ENCODE measurements around the gene RSL1D1. TPM values are rescaled to one million over a fixed set of nuclear protein-coding genes. Genes with fewer than 3 reads are reported as not detected.
"Not testable (repeated sequence)": the region's sequence is repeated elsewhere in the genome, so short reads cannot be mapped to it uniquely, and the experiment has no call there.

RSL1D1 gene
- total RNA-seq, 2 donors from 2014 or later, result 159 to 186 TPM

DNA sequence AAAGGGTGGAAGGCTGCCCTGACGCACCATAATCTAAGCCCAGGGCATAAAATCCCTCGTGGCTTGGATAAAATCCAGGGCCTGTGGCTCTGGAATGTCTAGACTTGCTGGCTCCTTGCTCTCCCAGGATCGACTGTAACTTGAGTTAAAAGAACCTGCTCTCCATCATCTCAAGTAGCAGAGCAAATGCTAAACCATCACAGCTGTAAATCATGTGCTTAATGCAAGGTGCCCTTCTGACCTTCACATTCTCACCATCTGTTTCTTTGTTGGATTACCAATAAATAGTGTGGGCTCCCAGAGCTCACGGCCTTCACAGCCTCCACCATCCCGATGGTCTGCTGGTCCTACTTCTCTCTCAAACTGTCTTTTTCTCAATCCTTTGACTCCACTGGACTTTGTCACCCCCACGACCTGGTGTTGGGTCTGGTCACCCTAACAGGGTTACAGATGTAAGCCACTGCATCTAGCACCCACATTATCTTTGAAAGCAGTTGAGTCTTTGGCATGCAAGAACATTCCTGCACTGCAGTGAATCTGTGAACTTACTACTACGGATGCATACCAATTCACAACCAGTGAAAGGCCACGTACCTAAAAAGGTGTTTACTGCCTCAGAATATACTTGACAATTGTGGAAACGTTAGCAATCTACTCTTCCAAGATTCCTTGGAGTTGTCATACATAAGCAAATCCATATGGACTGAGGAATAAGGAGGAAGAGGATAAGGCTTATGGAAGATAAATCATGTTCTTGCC is 15.3 kb downstream of the RSL1D1 start:
- ATAC-seq (no peak), DNase-seq (no peak)
- Mint-ChIP-seq H3K27ac (no peak overlapping the region), H3K4me3 (peak overlapping the region; percentile 49), H3K36me3 (ENCODE audit: low read depth) (peaks cover 4% of the 10 kb centered on the region), H3K27me3 (no peaks in the 10 kb centered on the region), H3K4me1 (no peaks in the 10 kb centered on the region)
- H3K9me3 ChIP-seq (ENCODE audit: control insufficient read depth, low read length, poor library complexity, severe bottlenecking), result no peaks in the 10 kb centered on the region

DNA sequence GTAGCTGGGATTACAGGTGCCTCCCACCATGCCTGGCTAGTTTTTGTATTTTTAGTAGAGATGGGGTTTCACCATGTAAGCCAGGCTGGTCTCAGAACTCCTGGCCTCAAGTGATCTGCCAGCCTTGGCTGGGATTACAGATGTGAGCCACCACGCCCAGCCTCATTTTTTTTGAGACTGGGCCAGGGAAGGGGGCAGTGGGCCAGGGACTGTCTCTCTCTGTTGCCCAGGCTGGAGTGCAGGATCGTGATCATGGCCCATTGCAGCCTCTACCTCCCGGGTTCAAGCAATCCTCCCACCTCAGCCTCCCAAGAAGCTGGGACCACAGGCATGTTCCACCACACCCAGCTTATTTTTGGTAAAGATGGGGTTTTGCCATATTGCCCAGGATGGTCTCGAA is 16.0 kb downstream of the RSL1D1 start:
- no peaks in the 10 kb centered on the region for H3K9me3 ChIP-seq (ENCODE audit: control insufficient read depth, low read length, poor library complexity, severe bottlenecking)
- no peaks in the 10 kb centered on the region for H3K4me1 Mint-ChIP-seq
- no peaks in the 10 kb centered on the region for H3K27me3 Mint-ChIP-seq
- H3K36me3 Mint-ChIP-seq (ENCODE audit: low read depth), result peaks cover 4% of the 10 kb centered on the region
- DNase-seq (no peak), ATAC-seq (no peak)
- no peak overlapping the region for H3K4me3 Mint-ChIP-seq
- H3K27ac Mint-ChIP-seq, result peak overlapping the region; percentile 39

DNA sequence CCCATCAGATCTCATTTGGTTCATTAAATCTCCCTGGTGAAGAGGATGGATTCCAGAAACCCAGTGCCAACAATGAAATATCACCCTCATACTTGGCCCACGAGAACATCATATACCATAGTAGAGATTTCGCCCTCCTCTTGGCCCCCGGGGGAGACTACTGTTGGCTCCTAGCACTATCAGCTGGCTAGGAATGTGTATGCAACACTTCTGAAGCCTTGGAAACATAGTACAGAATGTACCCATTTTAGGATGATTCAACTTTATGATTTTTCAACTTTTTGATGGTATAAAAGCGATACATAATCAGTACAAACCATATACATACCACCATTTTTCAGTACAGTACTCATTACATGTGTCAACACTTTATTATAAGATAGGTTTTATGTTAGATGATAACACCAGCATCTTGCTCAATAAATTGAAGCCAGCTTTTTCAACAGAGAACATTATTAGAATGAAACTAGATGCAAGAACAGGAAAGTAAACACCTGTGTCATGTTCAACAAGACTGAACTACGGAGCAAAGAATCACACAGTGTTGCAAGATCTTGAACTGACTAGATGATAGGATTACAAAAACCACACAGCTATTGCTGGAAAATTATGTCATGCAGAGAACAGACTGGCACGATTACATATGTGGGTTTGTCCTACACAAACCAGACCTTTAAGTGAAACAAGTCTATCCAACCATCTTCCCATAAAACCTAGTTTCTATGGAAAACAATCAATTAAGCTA is 17.2 kb downstream of the RSL1D1 start:
- Mint-ChIP-seq H3K36me3 (ENCODE audit: low read depth) (no peaks in the 10 kb centered on the region), H3K4me3 (no peak overlapping the region), H3K27me3 (no peaks in the 10 kb centered on the region), H3K27ac (no peak overlapping the region), H3K4me1 (no peaks in the 10 kb centered on the region)
- H3K9me3 ChIP-seq (ENCODE audit: control insufficient read depth, low read length, poor library complexity, severe bottlenecking), result no peaks in the 10 kb centered on the region
- ATAC-seq, result no peak
- no peak for DNase-seq

DNA sequence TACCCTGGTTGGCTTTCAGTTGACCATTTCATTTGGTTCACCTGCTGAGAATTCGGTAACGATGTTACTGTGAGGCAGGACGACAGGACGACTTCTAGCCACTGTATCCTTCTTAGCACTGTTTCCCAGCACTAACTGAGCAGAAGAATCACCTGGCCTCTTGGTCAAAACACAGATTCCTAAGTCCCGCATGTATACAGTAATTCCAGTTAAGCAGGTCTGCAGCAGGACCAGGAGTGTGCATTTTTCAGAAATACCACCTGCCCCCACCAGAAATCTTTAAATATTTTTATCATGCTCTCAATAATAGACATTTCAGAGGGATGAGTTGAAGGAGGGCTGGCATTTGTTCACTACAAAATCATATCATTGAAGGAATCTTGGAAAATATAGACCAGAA is 22.6 kb downstream of the RSL1D1 start:
- no peaks in the 10 kb centered on the region for H3K36me3 Mint-ChIP-seq (ENCODE audit: low read depth)
- DNase-seq, result no peak
- H3K27ac Mint-ChIP-seq, result no peak overlapping the region
- no peaks in the 10 kb centered on the region for H3K4me1 Mint-ChIP-seq
- no peaks in the 10 kb centered on the region for H3K27me3 Mint-ChIP-seq
- ATAC-seq, result no peak
- no peaks in the 10 kb centered on the region for H3K9me3 ChIP-seq (ENCODE audit: control insufficient read depth, low read length, poor library complexity, severe bottlenecking)
- H3K4me3 Mint-ChIP-seq, result no peak overlapping the region

DNA sequence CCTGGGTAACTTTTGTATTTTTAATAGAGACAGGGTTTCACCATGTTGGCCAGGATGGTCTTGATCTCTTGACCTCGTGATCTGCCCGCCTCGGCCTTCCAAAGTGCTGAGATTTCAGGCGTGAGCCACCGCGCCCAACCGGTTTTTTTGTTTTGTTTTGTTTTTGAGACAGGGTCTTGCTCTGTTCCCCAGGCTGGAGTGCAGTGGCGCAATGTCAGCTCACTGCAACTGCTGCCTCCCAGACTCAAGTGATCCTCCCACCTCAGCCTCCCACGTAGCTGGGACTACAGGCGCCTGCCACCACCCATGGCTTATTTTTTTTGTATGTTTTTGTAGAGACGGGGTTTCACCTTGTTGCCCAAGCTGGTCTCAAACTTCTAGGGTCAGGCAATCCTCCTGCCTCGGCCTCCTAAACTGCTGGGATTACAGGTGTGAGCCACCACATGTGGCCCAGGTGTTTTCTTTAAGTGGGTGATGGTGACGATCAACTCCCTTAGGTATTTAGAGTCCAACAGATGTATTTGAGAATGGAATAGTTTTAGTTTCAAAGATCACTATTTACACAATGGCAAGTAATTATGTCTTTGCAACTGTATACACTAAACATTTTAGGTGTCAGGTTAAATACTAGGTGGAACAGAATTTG is 25.7 kb downstream of the RSL1D1 start:
- not testable (repeated sequence) for DNase-seq; H3K27ac Mint-ChIP-seq; H3K4me3 Mint-ChIP-seq; H3K4me1 Mint-ChIP-seq; ATAC-seq; H3K27me3 Mint-ChIP-seq; H3K9me3 ChIP-seq (ENCODE audit: control insufficient read depth, low read length, poor library complexity, severe bottlenecking); H3K36me3 Mint-ChIP-seq (ENCODE audit: low read depth)

DNA sequence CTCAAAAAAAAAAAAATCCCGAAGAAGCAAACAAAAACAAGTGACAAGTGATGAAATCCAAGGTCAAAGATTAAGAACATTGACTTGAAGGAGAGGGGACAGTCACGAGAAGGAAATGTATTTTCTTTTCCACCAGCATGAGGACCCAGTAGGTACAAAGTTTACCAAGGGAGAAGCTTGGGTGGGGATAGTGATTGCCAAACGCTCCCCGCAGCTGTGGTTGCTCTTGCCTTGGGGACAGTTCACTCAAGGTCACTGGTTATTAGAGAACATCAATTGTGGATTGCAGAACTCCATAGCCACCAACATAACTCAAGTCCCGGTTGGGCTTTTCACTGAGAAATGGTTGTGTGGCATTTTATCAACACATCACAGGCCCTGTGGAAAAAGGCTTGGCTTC is 27.0 kb downstream of the RSL1D1 start:
- H3K4me1 Mint-ChIP-seq, result no peaks in the 10 kb centered on the region
- no peak for ATAC-seq
- no peaks in the 10 kb centered on the region for H3K27me3 Mint-ChIP-seq
- H3K9me3 ChIP-seq (ENCODE audit: control insufficient read depth, low read length, poor library complexity, severe bottlenecking), result no peaks in the 10 kb centered on the region
- peaks cover 2% of the 10 kb centered on the region for H3K36me3 Mint-ChIP-seq (ENCODE audit: low read depth)
- DNase-seq, result no peak
- no peak overlapping the region for H3K27ac Mint-ChIP-seq
- H3K4me3 Mint-ChIP-seq, result no peak overlapping the region

DNA sequence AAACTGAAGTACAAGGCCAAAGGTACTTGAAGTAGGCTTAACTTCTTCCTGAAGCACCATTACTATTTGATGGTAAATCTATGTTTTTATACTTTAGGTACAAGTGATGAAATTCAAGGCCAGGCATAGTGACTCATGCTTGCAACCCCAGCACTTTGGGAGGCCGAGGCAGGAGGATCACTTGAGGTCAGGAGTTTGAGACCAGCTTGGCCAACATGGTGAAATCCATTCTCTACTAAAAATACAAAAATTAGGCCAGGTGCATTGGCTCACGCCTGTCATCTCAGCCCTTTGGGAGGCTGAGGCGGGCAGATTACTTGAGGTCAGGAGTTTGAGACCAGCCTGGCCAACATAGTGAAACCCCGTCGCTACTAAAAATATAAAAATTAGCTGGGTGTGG is 27.7 kb downstream of the RSL1D1 start:
- not testable (repeated sequence) for DNase-seq; H3K27ac Mint-ChIP-seq; ATAC-seq; H3K4me1 Mint-ChIP-seq; H3K36me3 Mint-ChIP-seq (ENCODE audit: low read depth); H3K9me3 ChIP-seq (ENCODE audit: control insufficient read depth, low read length, poor library complexity, severe bottlenecking); H3K4me3 Mint-ChIP-seq; H3K27me3 Mint-ChIP-seq

DNA sequence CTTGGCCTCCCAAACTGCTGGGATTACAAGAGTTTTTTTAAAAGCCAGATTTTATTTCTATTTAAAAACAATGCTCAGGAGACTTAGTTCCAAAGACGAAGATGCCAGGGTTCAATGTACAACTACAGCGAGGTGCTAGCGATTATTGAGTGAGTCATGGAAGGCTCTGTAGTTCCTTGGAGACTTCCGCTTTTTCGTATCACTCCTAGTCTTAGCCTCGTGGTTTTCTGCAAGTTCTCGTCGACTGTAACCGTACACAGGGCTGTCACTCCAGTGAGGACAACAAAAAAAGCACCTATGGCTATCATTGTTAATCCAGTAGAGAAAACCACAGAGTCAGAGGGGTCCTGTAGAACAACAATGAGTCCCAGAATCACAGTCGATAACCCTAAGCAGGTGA is 31.5 kb downstream of the RSL1D1 start:
- Mint-ChIP-seq H3K27ac (no peak overlapping the region), H3K27me3 (no peaks in the 10 kb centered on the region), H3K4me3 (no peak overlapping the region), H3K36me3 (ENCODE audit: low read depth) (peaks cover 2% of the 10 kb centered on the region), H3K4me1 (no peaks in the 10 kb centered on the region)
- no peaks in the 10 kb centered on the region for H3K9me3 ChIP-seq (ENCODE audit: control insufficient read depth, low read length, poor library complexity, severe bottlenecking)
- DNase-seq, result no peak
- no peak for ATAC-seq

DNA sequence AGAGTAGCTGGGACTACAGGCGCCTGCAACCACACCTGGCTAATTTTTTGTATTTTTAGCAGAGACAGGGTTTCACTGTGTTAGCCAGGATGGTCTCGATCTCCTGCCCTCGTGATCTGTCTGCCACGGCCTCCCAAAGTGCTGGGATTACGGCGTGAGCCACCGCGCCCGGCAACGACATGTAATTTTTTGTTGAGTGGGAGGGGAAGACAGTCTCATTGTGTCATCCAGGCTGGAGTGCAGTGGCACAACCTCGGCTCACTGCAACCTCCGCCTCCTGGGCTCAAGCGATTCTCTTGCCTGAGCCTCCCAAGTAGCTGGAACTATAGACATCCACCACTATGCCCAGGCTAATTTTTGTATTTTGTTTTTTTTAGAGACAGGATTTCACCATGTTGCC is 32.4 kb downstream of the RSL1D1 start:
- not testable (repeated sequence) for H3K27ac Mint-ChIP-seq; H3K4me3 Mint-ChIP-seq; H3K27me3 Mint-ChIP-seq; ATAC-seq; H3K36me3 Mint-ChIP-seq (ENCODE audit: low read depth); DNase-seq; H3K4me1 Mint-ChIP-seq; H3K9me3 ChIP-seq (ENCODE audit: control insufficient read depth, low read length, poor library complexity, severe bottlenecking)

DNA sequence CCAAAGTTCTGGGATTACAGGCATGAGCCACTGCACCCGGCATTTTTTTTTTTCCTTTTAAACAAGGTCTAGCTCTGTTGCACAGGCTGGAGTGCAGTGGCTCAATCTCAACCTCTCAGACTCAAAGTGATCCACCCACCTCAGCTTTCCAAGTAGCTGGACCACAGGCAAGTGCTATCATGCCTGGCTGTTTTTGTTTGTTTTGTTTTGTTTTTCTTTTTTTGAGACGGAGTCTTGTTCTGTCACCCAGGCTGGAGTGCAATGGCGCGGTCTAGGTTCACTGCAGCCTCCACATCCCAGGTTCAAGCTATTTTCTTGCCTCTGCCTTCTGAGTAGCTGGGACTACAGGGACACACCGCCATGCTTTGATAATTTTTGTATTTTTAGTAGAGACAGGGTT is 35.2 kb downstream of the RSL1D1 start:
- ATAC-seq, result no peak
- Mint-ChIP-seq H3K36me3 (ENCODE audit: low read depth) (no peaks in the 10 kb centered on the region), H3K27ac (no peak overlapping the region), H3K4me1 (peaks cover 2% of the 10 kb centered on the region), H3K4me3 (no peak overlapping the region), H3K27me3 (no peaks in the 10 kb centered on the region)
- no peak for DNase-seq
- H3K9me3 ChIP-seq (ENCODE audit: control insufficient read depth, low read length, poor library complexity, severe bottlenecking), result no peaks in the 10 kb centered on the region

DNA sequence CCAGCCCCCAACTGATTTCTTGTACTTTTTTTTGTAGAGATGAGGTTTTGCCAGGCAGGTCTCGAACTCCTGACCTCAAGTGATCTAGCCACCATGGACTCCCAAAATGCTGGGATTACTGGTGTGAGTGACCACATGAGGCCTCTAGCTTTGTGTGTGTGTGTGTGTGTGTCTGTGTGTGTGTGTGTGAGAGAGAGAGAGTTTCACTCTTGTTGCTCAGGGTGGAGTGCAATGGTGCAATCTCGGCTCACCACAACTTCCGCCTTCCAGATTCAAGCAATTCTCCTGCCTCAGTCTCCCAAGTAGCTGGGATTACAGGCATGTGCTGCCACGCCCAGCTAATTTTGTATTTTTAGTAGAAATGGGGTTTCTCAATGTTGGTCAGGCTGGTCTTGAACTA is 36.5 kb downstream of the RSL1D1 start:
- not testable (repeated sequence) for DNase-seq; H3K36me3 Mint-ChIP-seq (ENCODE audit: low read depth); H3K4me3 Mint-ChIP-seq; H3K27me3 Mint-ChIP-seq; ATAC-seq; H3K4me1 Mint-ChIP-seq; H3K9me3 ChIP-seq (ENCODE audit: control insufficient read depth, low read length, poor library complexity, severe bottlenecking); H3K27ac Mint-ChIP-seq

DNA sequence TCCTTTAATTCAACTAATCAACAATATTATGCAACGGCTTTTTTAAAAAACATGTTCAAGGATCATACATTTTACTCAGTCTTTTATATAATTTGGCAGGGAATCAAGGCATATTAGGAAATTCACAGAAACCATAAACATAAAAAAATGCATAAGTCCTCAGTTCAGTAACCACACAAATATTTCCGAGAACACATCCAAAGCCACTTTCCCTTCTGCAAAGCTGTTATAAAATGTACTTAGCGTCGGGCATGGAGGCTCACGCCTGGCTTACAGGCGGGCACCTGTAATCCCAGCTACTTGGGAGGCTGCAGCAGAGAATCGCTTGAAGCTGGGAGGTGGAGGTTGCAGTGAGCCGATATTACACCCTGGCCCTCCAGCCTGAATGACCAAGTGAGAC is 44.6 kb downstream of the RSL1D1 start:
- ATAC-seq, result no peak
- no peak for DNase-seq
- Mint-ChIP-seq H3K27ac (no peak overlapping the region), H3K4me3 (no peak overlapping the region), H3K4me1 (peaks cover 11% of the 10 kb centered on the region), H3K36me3 (ENCODE audit: low read depth) (no peaks in the 10 kb centered on the region), H3K27me3 (no peaks in the 10 kb centered on the region)
- no peaks in the 10 kb centered on the region for H3K9me3 ChIP-seq (ENCODE audit: control insufficient read depth, low read length, poor library complexity, severe bottlenecking)

DNA sequence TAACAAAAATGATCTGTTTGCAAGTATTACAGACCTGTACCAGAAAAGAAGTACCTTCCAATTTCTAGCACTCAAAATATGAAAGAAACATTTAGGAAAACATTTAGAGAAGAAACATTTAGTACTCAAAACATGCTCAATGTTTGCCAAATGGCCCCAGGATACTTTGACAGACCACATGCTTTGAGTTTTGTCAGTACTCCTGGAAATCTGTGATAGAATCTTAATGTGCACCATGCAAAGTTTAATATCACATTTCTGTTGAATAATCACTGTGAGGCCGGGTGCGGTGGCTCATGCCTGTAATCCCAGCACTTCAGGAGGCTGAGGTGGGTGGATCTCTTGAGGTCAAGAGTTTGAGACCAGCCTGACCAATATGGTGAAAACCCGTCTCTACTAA is 45.8 kb downstream of the RSL1D1 start:
- H3K4me1 Mint-ChIP-seq, result peaks cover 12% of the 10 kb centered on the region
- no peaks in the 10 kb centered on the region for H3K36me3 Mint-ChIP-seq (ENCODE audit: low read depth)
- no peak for ATAC-seq
- no peak overlapping the region for H3K4me3 Mint-ChIP-seq
- no peak for DNase-seq
- H3K27ac Mint-ChIP-seq, result no peak overlapping the region
- no peaks in the 10 kb centered on the region for H3K9me3 ChIP-seq (ENCODE audit: control insufficient read depth, low read length, poor library complexity, severe bottlenecking)
- no peaks in the 10 kb centered on the region for H3K27me3 Mint-ChIP-seq

Data from T-helper 17 cell (primary cell).